NCI-H1417 treated with DMSO at 0.1 percent for 48 hours (cell line): ENCODE results near the gene KIF13A.
"Not testable (repeated sequence)": the region's sequence is repeated elsewhere in the genome, so short reads cannot be mapped to it uniquely, and the experiment has no call there.

ENCODE experiments used
- DNase-seq: peaks from one replicate; lab custom pipeline; 2025; lab: John Stamatoyannopoulos, UW

Gene KIF13A

GRCh38 chr6:17998442-17998841 is 11.0 kb upstream of the KIF13A start:
- no peak for DNase-seq

GRCh38 chr6:17998003-17998402 is 10.6 kb upstream of the KIF13A start:
- no peak for DNase-seq

GRCh38 chr6:17995414-17995813 is 8.0 kb upstream of the KIF13A start:
- no peak for DNase-seq

- no peak for DNase-seq
Observed at GRCh38 chr6:17994019-17994418, 6.6 kb upstream of the KIF13A start.

GRCh38 chr6:17988422-17988944 is 1.0 kb upstream of the KIF13A start:
- no peak for DNase-seq

- no peak for DNase-seq
Observed at GRCh38 chr6:17987697-17988421, 424 bp upstream of the KIF13A start.

- DNase-seq, result no peak
Observed at GRCh38 chr6:17986656-17987446, 584 bp downstream of the KIF13A start.

- DNase-seq, result no peak
Observed at GRCh38 chr6:17985934-17986655, 1.3 kb downstream of the KIF13A start.

- DNase-seq, result no peak
Observed at GRCh38 chr6:17984812-17985670, 2.4 kb downstream of the KIF13A start.

GRCh38 chr6:17984399-17984798 is 3.0 kb downstream of the KIF13A start:
- no peak for DNase-seq

- no peak for DNase-seq
Observed at GRCh38 chr6:17983730-17984129, 3.7 kb downstream of the KIF13A start.

GRCh38 chr6:17980329-17980728 is 7.1 kb downstream of the KIF13A start:
- no peak for DNase-seq

- DNase-seq, result no peak
Observed at GRCh38 chr6:17979479-17979878, 8.0 kb downstream of the KIF13A start.

- DNase-seq, result not testable (repeated sequence)
Observed at GRCh38 chr6:17976258-17976657, 11.2 kb downstream of the KIF13A start.

GRCh38 chr6:17974570-17975368 is 12.7 kb downstream of the KIF13A start:
- DNase-seq, result no peak

GRCh38 chr6:17972978-17973622 is 14.3 kb downstream of the KIF13A start:
- DNase-seq, result no peak

- no peak for DNase-seq
Observed at GRCh38 chr6:17972074-17972952, 15.1 kb downstream of the KIF13A start.

- DNase-seq, result no peak
Observed at GRCh38 chr6:17971128-17972073, 16.0 kb downstream of the KIF13A start.
